Stimulated activated CD4-positive, alpha-beta T cell treated with anti-CD3 and anti-CD28 coated beads, Interleukin-4, amount 100 ng/mL, for 48 hours (primary cell): ENCODE data around the gene SRP54.
"Not testable (repeated sequence)": the region's sequence is repeated elsewhere in the genome, so short reads cannot be mapped to it uniquely, and the experiment has no call there.

Experiments
- DNase-seq, 2 donors: peaks; one replicate each; pipeline ENCODE4 v3.0.0-alpha.2; 2020; ENCODE audit warnings: low read depth in 2 of 2

SRP54 gene

DNA sequence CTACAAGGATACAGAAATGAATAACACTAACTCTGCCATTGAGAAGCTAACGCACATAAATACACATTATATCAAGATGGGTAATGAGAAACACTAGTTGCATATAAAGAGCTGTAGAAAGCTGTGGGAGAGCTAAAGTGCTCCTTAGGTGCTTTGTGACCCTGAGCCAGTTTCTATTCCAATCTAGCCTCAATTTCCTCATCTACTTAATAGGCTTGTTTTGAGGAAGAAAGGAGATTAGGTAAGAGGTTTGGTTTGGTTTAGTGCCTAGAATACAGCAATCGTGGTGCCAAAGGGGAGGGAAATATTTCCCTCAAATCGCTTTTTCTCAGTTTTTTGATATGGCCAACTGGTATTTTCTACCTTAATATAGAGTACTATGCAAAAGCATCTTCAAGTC lies 994 bp downstream of the SRP54 start:
- DNase-seq: no peak

DNA sequence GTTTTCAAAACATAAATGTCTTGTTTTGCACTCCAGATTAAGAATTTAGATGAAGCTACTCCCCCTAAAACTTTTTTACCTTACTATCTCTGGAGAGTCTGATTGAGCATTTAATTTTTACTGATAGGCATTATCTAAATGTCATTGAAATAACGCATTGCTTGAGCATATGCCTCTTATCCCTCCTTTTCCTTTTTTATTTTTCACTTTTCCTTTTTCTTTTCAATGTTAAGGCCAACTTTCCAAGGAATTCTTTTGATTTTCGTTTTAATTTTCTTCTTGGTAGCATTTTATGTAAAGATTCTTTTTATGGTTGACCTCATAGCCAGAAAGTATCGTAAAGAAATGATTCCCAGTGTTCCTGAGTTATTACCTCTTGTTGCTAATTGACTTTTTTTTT lies 2.9 kb downstream of the SRP54 start:
- DNase-seq: no peak

DNA sequence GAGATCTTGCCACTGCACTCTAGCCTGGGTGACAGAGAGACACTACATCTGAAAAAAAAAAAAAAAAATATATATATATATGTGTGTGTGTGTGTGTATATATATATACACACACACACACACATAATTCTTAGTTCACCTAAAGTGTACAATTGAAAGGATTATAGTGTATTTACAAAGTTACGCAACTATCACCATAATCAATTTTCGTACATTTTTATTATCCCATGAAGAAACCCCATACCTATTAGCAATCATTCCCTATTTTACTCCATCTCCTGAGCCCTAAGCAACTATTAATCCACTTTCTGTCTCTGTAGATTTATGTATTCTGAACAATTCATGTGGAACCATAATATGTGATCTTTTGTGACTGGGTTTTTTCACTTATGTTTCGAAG lies 4.4 kb downstream of the SRP54 start:
- DNase-seq: no peak

DNA sequence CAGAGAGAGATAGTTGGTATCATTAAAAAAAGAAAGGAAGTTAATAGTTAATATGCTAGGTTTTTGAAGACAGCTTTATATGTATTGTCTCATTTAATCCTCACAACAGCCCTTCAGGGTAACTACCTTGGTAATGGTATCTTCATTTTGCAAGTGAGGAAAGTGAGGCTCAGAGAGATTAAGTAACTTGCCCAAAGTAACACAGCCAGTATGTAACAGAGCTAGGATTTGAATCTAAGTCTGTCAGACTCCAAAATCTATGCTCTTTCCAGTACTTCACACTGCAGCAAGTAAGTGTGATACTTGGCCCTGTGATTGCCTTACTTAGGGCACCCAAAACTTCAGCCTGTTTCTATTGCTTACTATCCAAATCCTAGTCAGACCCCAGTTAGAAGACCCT lies 7.0 kb downstream of the SRP54 start:
- no peak for DNase-seq

DNA sequence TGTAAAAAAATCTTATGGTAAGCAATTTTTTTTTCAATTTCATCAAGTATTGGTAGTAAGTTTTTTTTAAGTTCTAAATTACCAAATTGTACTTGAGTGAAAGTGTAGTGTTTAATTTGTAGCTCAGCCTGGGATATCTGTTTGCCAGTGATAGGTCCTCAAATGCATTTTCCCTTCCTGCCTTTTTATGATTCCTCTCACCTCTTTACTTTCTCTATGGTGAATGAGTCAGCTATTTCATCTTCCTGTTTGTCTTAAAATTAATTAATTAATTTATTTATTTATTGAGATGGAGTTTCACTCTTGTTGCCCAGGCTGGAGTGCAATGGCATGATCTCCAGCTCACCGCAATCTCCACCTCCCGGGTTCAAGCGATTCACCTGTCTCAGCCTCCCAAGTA lies 10.6 kb downstream of the SRP54 start:
- DNase-seq: no peak

DNA sequence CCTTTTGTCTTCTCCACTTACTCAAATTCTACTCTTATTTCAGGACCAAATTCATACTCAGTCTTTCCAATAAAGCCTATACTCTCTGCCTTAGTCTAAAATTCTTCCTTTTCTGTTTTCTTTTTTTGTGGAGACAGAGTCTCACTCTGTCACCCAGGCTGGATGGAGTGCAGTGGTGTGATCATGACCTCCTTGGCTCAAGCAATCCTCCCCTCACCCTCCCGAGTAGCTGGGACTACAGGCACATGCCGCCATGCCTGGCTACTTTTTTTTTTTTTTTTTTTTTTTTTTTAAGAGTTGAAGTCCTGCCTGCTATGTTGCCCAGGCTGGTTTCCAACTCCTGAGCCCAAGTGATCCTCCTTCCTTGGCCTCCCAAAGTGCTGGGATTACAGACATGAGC lies 11.9 kb downstream of the SRP54 start:
- DNase-seq: no peak

DNA sequence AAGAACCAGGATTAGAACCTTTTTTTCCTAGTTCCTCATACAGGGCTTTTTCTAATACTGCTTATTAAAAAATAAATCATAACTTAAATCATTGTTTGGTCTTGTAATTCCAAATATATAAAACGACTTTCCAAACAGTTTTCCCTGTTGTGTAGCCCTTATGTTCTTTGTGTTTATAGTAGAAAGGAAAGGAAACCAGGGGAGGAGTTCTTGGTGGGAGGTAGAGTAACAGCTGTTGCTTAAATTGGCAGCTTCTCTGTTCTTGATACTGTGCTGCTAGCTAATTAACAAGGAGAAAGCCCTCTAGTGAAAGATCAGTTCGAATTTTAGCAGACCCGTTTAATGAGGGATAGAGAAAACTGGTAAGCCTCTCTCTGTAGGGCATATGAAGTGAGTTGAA lies 15.0 kb downstream of the SRP54 start:
- DNase-seq: no peak

DNA sequence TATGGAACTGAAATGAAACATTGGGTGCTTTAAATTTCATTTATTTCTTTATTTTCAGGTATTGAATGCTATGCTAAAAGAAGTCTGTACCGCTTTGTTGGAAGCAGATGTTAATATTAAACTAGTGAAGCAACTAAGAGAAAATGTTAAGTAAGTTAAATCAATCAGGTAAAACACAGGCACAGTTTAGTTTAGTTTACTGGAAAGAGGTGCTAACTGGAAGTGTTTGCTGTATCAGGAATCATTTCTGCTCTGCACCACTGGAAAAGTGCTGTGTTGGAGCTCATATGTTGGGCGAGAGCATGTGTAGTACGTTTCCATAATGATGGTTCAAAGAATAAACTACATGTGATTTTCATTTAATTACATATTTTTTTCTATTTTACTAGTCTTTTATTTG lies 16.7 kb downstream of the SRP54 start:
- no peak for DNase-seq

DNA sequence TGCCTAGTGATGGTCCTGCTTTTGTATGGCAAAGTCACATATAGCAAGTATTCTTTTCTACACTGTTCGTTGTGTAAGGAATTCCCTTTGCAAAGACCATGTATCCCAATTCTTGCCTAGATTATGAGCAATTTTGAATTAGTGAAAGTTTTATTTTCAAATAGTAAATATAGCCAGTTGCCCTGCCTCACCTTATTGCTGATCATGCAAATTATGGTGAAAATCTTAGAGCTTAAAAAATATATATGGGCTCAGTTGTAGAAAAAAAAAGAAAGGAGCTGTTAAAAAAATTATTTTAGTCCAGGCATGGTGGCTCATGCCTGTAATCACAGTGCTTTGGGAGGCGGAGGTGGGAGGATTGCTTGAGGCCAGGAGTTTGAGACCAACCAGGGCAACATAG lies 18.8 kb downstream of the SRP54 start:
- DNase-seq: no peak

DNA sequence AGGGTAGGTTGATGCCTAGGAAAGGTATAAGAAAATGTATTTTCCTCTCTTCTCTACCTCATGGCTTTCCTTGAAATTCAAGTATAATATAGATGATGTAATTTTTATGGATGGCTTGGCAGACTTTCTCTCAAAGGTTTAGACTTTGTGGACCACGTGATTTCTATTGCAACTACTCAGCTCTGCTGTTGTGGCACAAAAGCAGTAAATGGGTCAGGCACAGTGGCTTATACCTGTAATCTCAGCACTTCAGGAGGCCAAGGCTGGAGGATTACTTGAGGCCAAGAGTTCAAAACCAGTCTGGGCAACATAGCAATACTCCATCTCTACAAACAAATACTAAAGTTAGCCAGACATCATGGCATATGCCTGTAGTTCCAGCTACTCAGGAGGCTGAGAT lies 22.0 kb downstream of the SRP54 start:
- no peak for DNase-seq

DNA sequence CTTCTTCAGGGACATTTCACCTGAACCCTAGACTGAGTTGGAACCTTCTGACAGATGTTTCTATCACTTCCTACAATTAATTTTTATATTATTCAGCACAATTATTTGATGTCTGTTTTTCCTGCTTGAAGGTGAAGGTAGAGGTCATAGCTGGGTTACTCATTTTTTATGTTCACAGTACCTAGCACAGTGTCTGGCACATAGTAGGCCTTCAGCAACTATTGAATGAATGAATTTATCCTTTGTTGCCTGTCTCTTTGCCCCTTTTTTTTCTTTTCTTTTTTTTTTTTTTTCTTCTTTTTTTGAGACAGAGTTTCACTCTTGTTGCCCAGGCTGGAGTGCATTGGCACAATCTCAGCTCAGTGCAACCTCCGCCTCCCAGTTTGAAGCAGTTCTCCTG lies 33.8 kb downstream of the SRP54 start:
- no peak for DNase-seq

DNA sequence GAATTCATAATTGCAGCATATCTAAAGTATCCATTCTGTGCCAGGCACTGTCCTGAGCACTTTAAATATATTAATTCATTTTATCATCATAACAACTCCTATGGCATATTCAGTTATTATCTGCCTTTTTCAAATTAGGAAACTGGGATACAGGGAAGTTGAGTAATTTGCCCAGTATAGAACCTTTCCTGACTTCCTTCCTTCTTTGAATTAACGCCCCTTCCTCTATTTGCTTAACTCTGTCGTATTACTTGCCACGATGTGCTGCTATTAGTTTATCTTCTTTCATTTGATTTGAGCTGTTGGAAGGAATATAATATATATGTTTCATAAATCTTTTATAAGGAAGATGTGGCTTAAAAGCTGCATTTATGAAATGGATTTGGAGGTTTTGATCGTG lies 37.9 kb downstream of the SRP54 start:
- DNase-seq: no peak

DNA sequence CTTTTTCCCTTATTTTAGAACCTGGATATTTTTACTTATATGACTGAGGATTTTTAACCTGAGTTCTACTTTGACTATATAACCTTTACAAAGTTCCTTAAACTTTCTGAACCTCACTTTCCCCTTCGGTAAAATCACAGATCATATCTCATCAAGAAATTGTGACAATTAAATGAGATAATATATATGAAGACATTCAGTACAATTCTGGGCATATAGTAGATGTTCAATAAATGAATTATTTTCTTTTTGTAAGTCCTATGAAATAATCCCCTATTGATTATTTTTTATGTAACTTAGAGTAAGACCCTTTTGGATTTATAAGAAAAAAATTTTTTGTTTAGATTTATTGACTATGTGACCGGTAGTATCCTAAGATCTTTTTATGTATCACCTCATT lies 45.6 kb downstream of the SRP54 start:
- no peak for DNase-seq

DNA sequence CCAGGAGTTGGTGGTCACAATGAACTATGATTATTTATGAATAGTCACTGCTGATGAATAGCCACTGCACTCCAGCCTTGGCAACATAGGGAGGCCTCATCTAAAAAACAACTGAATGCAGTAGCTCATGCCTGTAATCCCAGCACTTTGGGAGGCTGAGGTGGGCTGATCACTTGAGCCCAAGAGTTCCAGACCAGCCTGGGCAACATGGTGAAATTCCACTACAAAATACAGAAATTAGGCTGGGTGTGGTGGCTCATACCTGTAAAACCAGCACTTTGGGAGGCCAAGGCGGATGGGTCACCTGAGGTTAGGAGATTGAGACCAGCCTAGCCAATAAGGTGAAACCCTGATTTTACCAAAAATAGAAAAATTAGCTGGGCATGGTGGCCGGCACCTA lies 49.8 kb downstream of the SRP54 start:
- no peak for DNase-seq

DNA sequence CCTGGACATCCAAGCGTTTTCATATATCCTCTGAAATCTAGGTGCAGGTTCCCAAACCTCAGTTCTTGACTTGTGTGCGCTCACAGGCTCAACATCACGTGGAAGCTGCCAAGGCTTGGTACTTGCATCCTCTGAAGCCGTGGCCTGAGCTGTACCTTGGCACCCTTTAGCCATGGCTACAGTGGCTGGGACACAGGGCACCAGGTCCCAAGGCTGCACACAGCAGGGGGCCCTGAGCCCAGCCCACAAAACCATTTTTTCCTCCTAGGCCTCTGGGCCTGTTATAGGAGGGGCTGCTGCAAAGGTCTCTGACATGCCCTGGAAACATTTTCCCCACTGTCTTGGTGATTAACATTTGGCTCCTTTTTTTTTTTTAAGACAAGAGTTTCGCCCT lies 51.6 kb downstream of the SRP54 start:
- DNase-seq: no peak

DNA sequence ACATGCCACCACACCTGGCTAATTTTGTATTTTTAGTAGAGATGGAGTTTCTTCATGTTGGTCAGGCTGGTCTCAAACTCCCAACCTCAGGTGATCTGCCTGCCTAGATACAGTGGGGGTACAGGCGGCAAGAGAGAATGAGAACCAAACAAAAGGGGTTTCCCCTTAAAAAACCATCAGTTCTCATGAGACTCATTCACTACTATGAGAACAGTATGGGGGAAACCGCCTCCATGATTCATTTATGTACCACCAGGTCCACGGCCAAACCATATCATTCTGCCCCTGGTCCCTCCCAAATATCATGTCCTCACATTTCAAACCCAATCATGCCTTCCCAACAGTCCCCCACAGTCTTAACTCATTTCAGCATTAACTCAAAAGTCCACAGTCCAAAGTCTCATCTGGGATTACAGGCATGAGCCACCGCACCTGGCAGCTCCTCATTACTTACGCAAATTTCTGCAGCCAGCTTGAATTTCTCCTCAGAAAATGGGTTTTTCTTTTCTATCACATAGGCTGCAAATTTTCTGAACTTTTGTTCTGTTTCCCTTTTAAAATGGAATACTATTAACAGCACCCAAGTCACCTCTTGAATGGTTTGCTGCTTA lies 52.3 kb downstream of the SRP54 start:
- DNase-seq: not testable (repeated sequence)

DNA sequence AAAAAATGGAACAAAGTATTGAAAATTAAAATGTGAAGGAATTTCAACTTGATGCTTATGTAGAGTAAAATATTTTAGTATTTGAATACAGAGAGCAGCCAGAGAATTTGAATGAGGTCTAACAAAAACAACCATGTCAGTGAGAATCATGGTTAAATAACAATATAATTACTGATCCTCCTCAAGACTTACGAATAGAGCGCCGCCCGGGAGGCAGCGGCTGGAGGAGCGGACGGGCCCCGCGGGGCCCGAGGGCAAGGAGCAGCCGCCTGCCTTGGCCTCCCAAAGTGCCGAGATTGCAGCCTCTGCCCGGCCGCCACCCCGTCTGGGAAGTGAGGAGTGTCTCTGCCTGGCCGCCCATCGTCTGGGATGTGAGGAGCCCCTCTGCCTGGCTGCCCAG lies 55.5 kb downstream of the SRP54 start:
- not testable (repeated sequence) for DNase-seq

DNA sequence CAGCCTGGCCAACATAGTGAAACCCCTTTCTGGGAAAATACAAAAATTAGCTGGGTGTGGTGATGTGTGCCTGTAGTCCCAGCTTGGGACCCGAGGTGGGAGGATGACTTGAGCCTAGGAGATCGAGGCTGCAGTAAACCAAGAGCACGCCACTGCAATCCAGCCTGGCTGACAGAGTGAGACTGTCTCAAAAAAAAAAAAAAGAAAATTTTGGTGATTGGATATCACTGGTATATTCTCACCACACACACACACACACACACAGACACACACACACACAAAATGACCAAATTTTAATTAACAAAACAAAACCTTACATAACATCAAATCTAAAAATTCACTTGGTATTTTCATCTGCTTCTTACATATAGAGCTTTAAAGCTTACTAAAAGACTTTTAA lies 59.8 kb downstream of the SRP54 start:
- DNase-seq: no peak

DNA sequence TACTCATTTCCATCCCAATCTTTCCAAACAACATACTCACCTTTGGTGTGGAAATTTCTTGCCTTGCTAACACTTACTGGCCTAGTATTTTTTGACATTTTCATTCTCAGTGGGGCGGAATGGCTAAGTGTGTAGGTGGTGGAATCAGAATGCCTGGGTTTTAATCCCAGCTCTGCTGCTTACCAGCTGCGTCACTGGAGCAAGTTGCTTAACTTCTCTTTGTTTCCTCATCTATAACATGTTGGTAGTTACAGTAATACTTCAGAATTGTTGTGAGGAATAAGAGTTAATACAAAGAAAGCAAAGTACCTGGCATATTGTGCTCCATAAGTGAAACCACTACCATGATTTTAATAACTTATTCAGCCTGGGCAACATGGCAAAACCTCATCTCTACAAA lies 60.3 kb downstream of the SRP54 start:
- DNase-seq: no peak

DNA sequence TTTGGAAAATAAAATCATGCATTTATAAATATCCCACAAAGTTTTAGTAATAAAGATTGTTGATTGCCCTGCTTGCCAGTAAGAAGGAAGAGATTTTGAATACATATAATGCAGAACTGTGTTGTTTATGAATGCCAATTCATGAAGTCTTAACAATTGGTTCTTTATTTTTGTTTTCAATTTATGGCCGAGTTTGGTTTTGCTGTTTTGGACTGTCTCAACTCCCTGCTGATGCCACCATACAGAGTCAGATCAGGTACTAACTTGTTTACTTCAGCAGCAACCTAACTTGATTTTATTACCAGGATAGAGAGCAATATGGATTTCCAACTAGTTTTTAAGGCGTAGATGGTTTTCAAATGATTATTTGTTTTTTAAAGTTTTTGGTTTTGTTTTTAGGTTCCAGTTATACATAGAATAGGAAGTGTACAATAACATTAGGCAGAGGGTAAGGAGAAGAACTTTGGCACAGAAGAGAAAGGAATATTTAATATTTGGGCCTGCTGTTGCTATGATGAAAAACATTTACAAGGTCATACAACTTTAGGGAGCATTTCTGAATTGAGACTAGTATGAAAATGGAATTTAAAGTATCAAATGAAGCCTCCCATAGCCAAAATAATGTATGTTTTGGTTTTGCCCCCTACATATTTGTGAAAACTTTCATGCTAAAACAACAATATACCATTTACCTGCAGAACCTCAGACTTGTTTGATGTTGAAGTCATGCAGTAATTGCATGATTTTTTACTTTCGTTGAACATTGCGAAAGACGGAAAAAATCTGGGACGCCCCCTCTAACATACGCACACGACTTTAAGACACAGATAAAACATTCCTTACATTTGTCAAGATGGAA lies 62.4 kb downstream of the SRP54 start:
- no peak for DNase-seq

DNA sequence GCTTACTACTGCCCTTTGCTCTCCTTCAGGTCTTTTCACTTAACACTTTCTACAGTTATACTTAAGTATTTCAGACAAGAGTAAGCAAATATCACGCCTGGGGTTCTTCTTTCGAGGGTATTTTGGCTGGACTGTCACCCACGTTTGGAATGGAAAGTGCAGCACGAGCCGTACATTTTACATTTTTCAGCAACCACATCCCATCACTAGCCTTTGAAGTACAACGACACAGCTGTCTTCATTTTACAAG lies 62.9 kb downstream of the SRP54 start:
- no peak for DNase-seq

DNA sequence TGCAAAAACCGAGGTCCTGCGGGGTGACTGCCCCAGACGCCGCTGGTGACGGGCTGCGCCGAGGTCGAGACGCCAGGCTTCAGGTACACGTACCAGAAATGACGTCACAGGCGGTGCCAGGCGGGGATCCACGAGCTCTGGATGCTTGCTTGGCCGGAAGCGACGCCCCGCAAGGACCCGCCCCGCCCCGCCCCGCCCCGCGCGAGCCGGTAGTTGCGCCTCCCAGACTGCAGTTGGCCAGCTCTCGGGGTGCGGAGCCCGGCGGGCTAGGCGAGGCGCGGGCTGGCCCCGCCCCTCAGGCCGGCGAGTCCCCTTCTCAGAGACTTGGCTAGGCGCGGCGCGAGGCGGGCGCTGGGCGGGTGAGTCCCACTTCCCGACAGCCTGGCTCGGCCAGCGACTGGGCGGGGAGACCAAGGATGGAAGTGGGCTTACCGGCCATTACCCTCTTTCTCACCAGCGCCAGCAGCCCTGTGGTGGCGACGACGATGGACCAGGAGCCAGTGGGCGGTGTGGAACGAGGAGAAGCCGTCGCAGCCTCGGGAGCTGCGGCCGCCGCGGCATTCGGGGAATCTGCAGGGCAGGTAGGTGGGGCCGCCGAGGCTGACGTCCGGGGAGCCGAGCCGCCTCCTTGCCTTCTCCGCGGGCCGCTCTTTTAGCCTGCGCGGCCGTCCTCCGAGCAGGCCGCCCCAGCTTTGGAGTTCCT lies 63.4 kb downstream of the SRP54 start, which contains the start of gene FAM177A1:
Gene FAM177A1, plus strand, starts transcription at position 225 of the 703 bp plus-strand sequence. Its CDS starts 192 bp downstream, at position 417.
- peak; percentile 97 to 98 for DNase-seq
